ENCODE measurements around the gene SORCS3. TPM values are rescaled to one million over a fixed set of nuclear protein-coding genes. Genes with fewer than 3 reads are reported as not detected.

SORCS3 gene
- total RNA-seq, 1 experiment from 2014 or later, result not detected

GRCh38 chr10:104688251-104689042 lies 47.4 kb downstream of the SORCS3 start:
- Mint-ChIP-seq H3K4me3 (ENCODE audit: unreplicated experiment) (no peak overlapping the region), H3K4me1 (ENCODE audit: insufficient read depth, unreplicated experiment) (no peaks in the 10 kb centered on the region), H3K36me3 (ENCODE audit: insufficient read depth, unreplicated experiment) (no peaks in the 10 kb centered on the region), H3K27ac (ENCODE audit: low read depth, unreplicated experiment) (no peak overlapping the region), H3K27me3 (ENCODE audit: insufficient read depth, unreplicated experiment) (peaks cover 42% of the 10 kb centered on the region), H3K9me3 (ENCODE audit: unreplicated experiment) (peaks cover 7% of the 10 kb centered on the region)
- TF ChIP-seq CTCF (IDR thresholded peaks at IDR 0.05; ENCODE audit: unreplicated experiment), result no peak
- intact Hi-C loops (cut with micrococcal nuclease), result no loop called here
- no TSS peak for BruUV-seq (replicated peaks)
- no peak for DNase-seq (ENCODE audit: unreplicated experiment)
- CTCF ChIA-PET, result no interaction called here
- POLR2A ChIA-PET, result no interaction called here

- Mint-ChIP-seq H3K27me3 (ENCODE audit: insufficient read depth, unreplicated experiment) (peaks cover 42% of the 10 kb centered on the region), H3K4me1 (ENCODE audit: insufficient read depth, unreplicated experiment) (no peaks in the 10 kb centered on the region), H3K4me3 (ENCODE audit: unreplicated experiment) (no peak overlapping the region), H3K36me3 (ENCODE audit: insufficient read depth, unreplicated experiment) (no peaks in the 10 kb centered on the region), H3K9me3 (ENCODE audit: unreplicated experiment) (peaks cover 7% of the 10 kb centered on the region), H3K27ac (ENCODE audit: low read depth, unreplicated experiment) (no peak overlapping the region)
- ChIA-PET POLR2A (no interaction called here), CTCF (no interaction called here)
- no TSS peak for BruUV-seq (replicated peaks)
- no peak for DNase-seq (ENCODE audit: unreplicated experiment)
- TF ChIP-seq CTCF (IDR thresholded peaks at IDR 0.05; ENCODE audit: unreplicated experiment), result no peak
- intact Hi-C loops (cut with micrococcal nuclease), result no loop called here
Observed at GRCh38 chr10:104689105-104689504, 48.0 kb downstream of the SORCS3 start.

GRCh38 chr10:104689547-104689946 lies 48.5 kb downstream of the SORCS3 start:
- ChIA-PET CTCF (no interaction called here), POLR2A (no interaction called here)
- Mint-ChIP-seq H3K36me3 (ENCODE audit: insufficient read depth, unreplicated experiment) (no peaks in the 10 kb centered on the region), H3K27me3 (ENCODE audit: insufficient read depth, unreplicated experiment) (peaks cover 42% of the 10 kb centered on the region), H3K4me1 (ENCODE audit: insufficient read depth, unreplicated experiment) (no peaks in the 10 kb centered on the region), H3K9me3 (ENCODE audit: unreplicated experiment) (peaks cover 7% of the 10 kb centered on the region), H3K27ac (ENCODE audit: low read depth, unreplicated experiment) (no peak overlapping the region), H3K4me3 (ENCODE audit: unreplicated experiment) (no peak overlapping the region)
- TF ChIP-seq CTCF (IDR thresholded peaks at IDR 0.05; ENCODE audit: unreplicated experiment), result no peak
- BruUV-seq (replicated peaks), result no TSS peak
- intact Hi-C loops (cut with micrococcal nuclease), result no loop called here
- DNase-seq (ENCODE audit: unreplicated experiment), result no peak

GRCh38 chr10:104690101-104690500 lies 49.0 kb downstream of the SORCS3 start:
- ChIA-PET POLR2A (no interaction called here), CTCF (no interaction called here)
- Mint-ChIP-seq H3K9me3 (ENCODE audit: unreplicated experiment) (peaks cover 7% of the 10 kb centered on the region), H3K4me3 (ENCODE audit: unreplicated experiment) (no peak overlapping the region), H3K27ac (ENCODE audit: low read depth, unreplicated experiment) (no peak overlapping the region), H3K4me1 (ENCODE audit: insufficient read depth, unreplicated experiment) (no peaks in the 10 kb centered on the region), H3K36me3 (ENCODE audit: insufficient read depth, unreplicated experiment) (no peaks in the 10 kb centered on the region), H3K27me3 (ENCODE audit: insufficient read depth, unreplicated experiment) (peaks cover 42% of the 10 kb centered on the region)
- intact Hi-C loops (cut with micrococcal nuclease), result no loop called here
- no TSS peak for BruUV-seq (replicated peaks)
- no peak for TF ChIP-seq CTCF (IDR thresholded peaks at IDR 0.05; ENCODE audit: unreplicated experiment)
- no peak for DNase-seq (ENCODE audit: unreplicated experiment)
